Cerebellar nuclear complex (tissue), 1 donor: Measurements from ENCODE around the gene FEN1.
A peak's percentile ranks its signal among the peaks of the same experiment; 100 is the strongest.

Experiments used
- DNase-seq, 2 experiments: peaks; one replicate each; lab custom pipeline; 2025; lab: John Stamatoyannopoulos, UW

Gene FEN1

GRCh38 chr11:61792310-61793082, at the start of gene FEN1, which contains the start of gene TMEM258:
Gene FEN1 (plus strand): TSS chr11:61792911. CDS start chr11:61795362, 2,451 bp downstream.
Gene TMEM258 (minus strand): TSS chr11:61792599. CDS start chr11:61792558, 41 bp downstream.
- DNase-seq, result peak; percentile 28 to 88

GRCh38 chr11:61743486-61744095, 49.1 kb upstream of the FEN1 start:
- no peak for DNase-seq

GRCh38 chr11:61744181-61744580, 48.5 kb upstream of the FEN1 start:
- DNase-seq, result no peak

- no peak for DNase-seq
These were observed 48.0 kb upstream of the FEN1 start for GRCh38 chr11:61744609-61745156.

- DNase-seq, result no peak
These were observed 46.8 kb upstream of the FEN1 start for GRCh38 chr11:61745781-61746441.

GRCh38 chr11:61746442-61747191, 46.1 kb upstream of the FEN1 start:
- no peak for DNase-seq

- DNase-seq, result no peak
These were observed 45.3 kb upstream of the FEN1 start for GRCh38 chr11:61747192-61747966.

- no peak for DNase-seq
These were observed 44.8 kb upstream of the FEN1 start for GRCh38 chr11:61747967-61748285.

- DNase-seq, result no peak
These were observed 43.0 kb upstream of the FEN1 start for GRCh38 chr11:61749591-61750217.

GRCh38 chr11:61750631-61751273, 42.0 kb upstream of the FEN1 start:
- no peak for DNase-seq

GRCh38 chr11:61751384-61751783, 41.3 kb upstream of the FEN1 start:
- DNase-seq, result no peak

GRCh38 chr11:61752117-61752924, 40.4 kb upstream of the FEN1 start, which contains the start of gene MYRF:
Gene MYRF (plus strand): TSS chr11:61752636. CDS start chr11:61752745, 109 bp downstream.
- no peak for DNase-seq

- no peak for DNase-seq
These were observed 39.7 kb upstream of the FEN1 start for GRCh38 chr11:61752925-61753521.

- no peak for DNase-seq
These were observed 39.0 kb upstream of the FEN1 start for GRCh38 chr11:61753672-61754071.

GRCh38 chr11:61754534-61755482, 37.9 kb upstream of the FEN1 start:
- DNase-seq, result no peak

GRCh38 chr11:61756147-61756451, 36.6 kb upstream of the FEN1 start:
- DNase-seq, result no peak

GRCh38 chr11:61756452-61757212, 36.1 kb upstream of the FEN1 start:
- DNase-seq, result no peak
